ENCODE results near the gene TRIM38. TPM values are rescaled to one million over a fixed set of nuclear protein-coding genes. Genes with fewer than 3 reads are reported as not detected.

The TRIM38 gene
- total and polyA plus RNA-seq, 2 of the 13 experiments (the other 11 are each of a cell fraction or from before 2014, with no cell fraction given), result 2.5 to 3.1 TPM

GRCh38 chr6:26026833-26027490, 64.4 kb downstream of the TRIM38 start (continued):
- TF ChIP-seq TRAFD1 (CRISPR knock-in tag; IDR thresholded peaks at IDR 0.05; ENCODE audit: borderline replicate concordance), result peak; percentile 29; the same call in 1 of the 2 replicates
- TF ChIP-seq NFYC (CRISPR knock-in tag; IDR thresholded peaks at IDR 0.05), result peak; percentile 78
- no peak; the same call in 1 of the 2 replicates for TF ChIP-seq JDP2 (CRISPR knock-in tag; IDR thresholded peaks at IDR 0.05; ENCODE audit: borderline replicate concordance)
- no peak for TF ChIP-seq LBX2 (CRISPR knock-in tag; IDR thresholded peaks at IDR 0.05; ENCODE audit: borderline replicate concordance)
- no peak for TF ChIP-seq ZUFSP (CRISPR knock-in tag; IDR thresholded peaks at IDR 0.05; ENCODE audit: borderline replicate concordance)
- no peak for TF ChIP-seq CENPBD1 (CRISPR knock-in tag; IDR thresholded peaks at IDR 0.05; ENCODE audit: borderline replicate concordance, low read depth)
- peak; percentile 99 for TF ChIP-seq SIN3A (IDR thresholded peaks at IDR 0.05; ENCODE audit: borderline replicate concordance, low read depth, low read length)
- TF ChIP-seq ZNF672 (CRISPR knock-in tag; IDR thresholded peaks at IDR 0.05), result peak; percentile 57; the same call in 1 of the 2 replicates
- TF ChIP-seq ZNF274 (CRISPR knock-in tag; IDR thresholded peaks at IDR 0.05), result peak; percentile 89
- no peak; the same call in 1 of the 2 replicates for TF ChIP-seq ZFX (CRISPR knock-in tag; IDR thresholded peaks at IDR 0.05; ENCODE audit: low read depth)
- no peak for TF ChIP-seq NONO (IDR thresholded peaks at IDR 0.05)
- peak; percentile 86 for TF ChIP-seq NONO (CRISPR knock-in tag; conservative IDR thresholded peaks at IDR 0.05)
- TF ChIP-seq MTF1 (CRISPR knock-in tag; IDR thresholded peaks at IDR 0.05), result 0 out of 2 replicates have a peak, but pooled peaks have one; percentile 48
- TF ChIP-seq POLR2A (IDR thresholded peaks at IDR 0.05; ENCODE audit: insufficient read depth in 1 of 2, low read depth in 2 of 2, low read length in 2 of 2), result peak; percentile 99
- TF ChIP-seq ZNF7 (CRISPR knock-in tag; IDR thresholded peaks at IDR 0.05), result 0 out of 2 replicates have a peak, but pooled peaks have one; percentile 37
- TF ChIP-seq ZNF780A (CRISPR knock-in tag; IDR thresholded peaks at IDR 0.05), result peak; percentile 85; the same call in 1 of the 2 replicates
- no peak for TF ChIP-seq GABPA (IDR thresholded peaks at IDR 0.05; ENCODE audit: low read depth, low read length)
- TF ChIP-seq GABPA (CRISPR knock-in tag; IDR thresholded peaks at IDR 0.05; ENCODE audit: low read depth), result peak; percentile 57; the same call in 1 of the 2 replicates
- TF ChIP-seq SP2 (CRISPR knock-in tag; IDR thresholded peaks at IDR 0.05), result peak; percentile 48; the same call in 1 of the 2 replicates
- TF ChIP-seq ZNF460 (CRISPR knock-in tag; IDR thresholded peaks at IDR 0.05; ENCODE audit: borderline replicate concordance), result no peak; the same call in 1 of the 2 replicates
- 0 out of 2 replicates have a peak, but pooled peaks have one; percentile 86 for TF ChIP-seq ZNF570 (CRISPR knock-in tag; IDR thresholded peaks at IDR 0.05; ENCODE audit: borderline replicate concordance)
- no peak for TF ChIP-seq ZNF597 (CRISPR knock-in tag; IDR thresholded peaks at IDR 0.05)
- TF ChIP-seq CHCHD3 (CRISPR knock-in tag; IDR thresholded peaks at IDR 0.05), result no peak
- TF ChIP-seq ATF1 (CRISPR knock-in tag; IDR thresholded peaks at IDR 0.05), result no peak
- peak; percentile 98 for TF ChIP-seq REPIN1 (CRISPR knock-in tag; IDR thresholded peaks at IDR 0.05; ENCODE audit: borderline replicate concordance, low read depth)
